Left cardiac atrium (tissue), 4 donors: Measurements from ENCODE around the gene NMNAT2. TPM values are rescaled to one million over a fixed set of nuclear protein-coding genes. Genes with fewer than 3 reads are reported as not detected.
"Not testable (repeated sequence)": the region's sequence is repeated elsewhere in the genome, so short reads cannot be mapped to it uniquely, and the experiment has no call there.

Source experiments
- ATAC-seq, 2 donors: fragments of 200-7000 bp; cut with Tn5 transposase; one replicate each; pipeline ENCODE4 v1.9.1; 2020; ENCODE audit warnings: mild to moderate bottlenecking in 2 of 2, moderate library complexity in 2 of 2
- DNase-seq: peaks from one replicate; pipeline ENCODE4 v3.0.0-alpha.2; 2020
- intact Hi-C, 2 donors: fragments of 100-400 bp; cut with DNase I; formaldehyde crosslinking; loops; one replicate each; pipeline versions ENCODE4 v1.14.1 to v1.15.1; 2022 to 2023
- total RNA-seq, 2 donors: library from RNA; stranded (reverse); fragmentation: NEBNext Ultra II Directional; extraction: Animal tissue kit (Norgen Biotek cat#: 25700); gene quantifications; one replicate each; pipeline ENCODE4 v1.2.1, GENCODE V29; 2021
- donor health status: DM: no; HTN: yes; CAD: no.
- donor health status: DM: no; HTN: yes; CAD: no; lungs with severe emphysema.
- donor health status: DM: yes; HTN: yes; CAD: no.
- donor health status: Dilated cardiomyopathy.

The NMNAT2 gene
- total RNA-seq, 2 donors from 2014 or later: 23.3 to 33.8 TPM

GRCh38 chr1:183423541-183423940 is 5.4 kb upstream of the NMNAT2 start:
- DNase-seq: no peak
- intact Hi-C loops: no loop called here
- ATAC-seq: no peak

GRCh38 chr1:183419399-183419798 is 1.2 kb upstream of the NMNAT2 start:
- ATAC-seq: no peak
- intact Hi-C loops: no loop called here

GRCh38 chr1:183418696-183419095 is 516 bp upstream of the NMNAT2 start:
- intact Hi-C loops: no loop called here
- DNase-seq: no peak
- no peak for ATAC-seq

More at GRCh38 chr1:183419399-183419798, 1.2 kb upstream of the NMNAT2 start:
- no peak for DNase-seq

- intact Hi-C loops: no loop called here
- DNase-seq: peak; percentile 69
Measured at GRCh38 chr1:183416850-183417771, 1.1 kb downstream of the NMNAT2 start.

GRCh38 chr1:183414365-183414764 is 3.8 kb downstream of the NMNAT2 start:
- intact Hi-C loops: no loop called here
- no peak for ATAC-seq
- DNase-seq: no peak

More at GRCh38 chr1:183416850-183417771, 1.1 kb downstream of the NMNAT2 start:
- ATAC-seq: peak; percentile 95 to 96

GRCh38 chr1:183411091-183411490 is 7.1 kb downstream of the NMNAT2 start:
- intact Hi-C loops: no loop called here
- ATAC-seq (no peak), DNase-seq (no peak)

GRCh38 chr1:183407961-183408360 is 10.2 kb downstream of the NMNAT2 start:
- no peak for DNase-seq
- ATAC-seq: no peak
- intact Hi-C loops: no loop called here

- intact Hi-C loops: no loop called here
- DNase-seq: no peak
- peak; percentile 50 to 53 for ATAC-seq
Measured at GRCh38 chr1:183407474-183407873, 10.7 kb downstream of the NMNAT2 start.

GRCh38 chr1:183404476-183404875 is 13.7 kb downstream of the NMNAT2 start:
- intact Hi-C loops: no loop called here
- no peak for DNase-seq
- ATAC-seq: no peak

GRCh38 chr1:183403498-183403897 is 14.7 kb downstream of the NMNAT2 start:
- ATAC-seq: no peak
- intact Hi-C loops: no loop called here

GRCh38 chr1:183401565-183401964 is 16.6 kb downstream of the NMNAT2 start:
- ATAC-seq, intact Hi-C loops, DNase-seq: not testable (repeated sequence)

More at GRCh38 chr1:183403498-183403897, 14.7 kb downstream of the NMNAT2 start:
- DNase-seq: no peak

- intact Hi-C loops: no loop called here
- peak in 1 of 2 donors; percentile 15 for ATAC-seq
Measured at GRCh38 chr1:183394435-183394834, 23.7 kb downstream of the NMNAT2 start.

GRCh38 chr1:183391863-183392262 is 26.3 kb downstream of the NMNAT2 start:
- no peak for DNase-seq
- intact Hi-C loops: no loop called here
- peak in 1 of 2 donors; percentile 78 for ATAC-seq

More at GRCh38 chr1:183394435-183394834, 23.7 kb downstream of the NMNAT2 start:
- DNase-seq: no peak

- intact Hi-C loops: no loop called here
- ATAC-seq: no peak
- no peak for DNase-seq
Measured at GRCh38 chr1:183390561-183390960, 27.6 kb downstream of the NMNAT2 start.

GRCh38 chr1:183388735-183389134 is 29.4 kb downstream of the NMNAT2 start:
- intact Hi-C loops: no loop called here
- no peak for DNase-seq
- no peak for ATAC-seq

- ATAC-seq (no peak), DNase-seq (no peak)
- intact Hi-C loops: no loop called here
Measured at GRCh38 chr1:183385340-183386144, 32.6 kb downstream of the NMNAT2 start.

- no peak for DNase-seq
- intact Hi-C loops: no loop called here
- ATAC-seq: no peak
Measured at GRCh38 chr1:183379951-183380350, 38.2 kb downstream of the NMNAT2 start.

- ATAC-seq: no peak
- intact Hi-C loops: no loop called here
- no peak for DNase-seq
Measured at GRCh38 chr1:183375381-183375780, 42.8 kb downstream of the NMNAT2 start.

GRCh38 chr1:183374825-183375224 is 43.4 kb downstream of the NMNAT2 start:
- DNase-seq (no peak), ATAC-seq (no peak)
- intact Hi-C loops: no loop called here
